K562 (cell line): ENCODE results near the gene ATP5PB. TPM values are rescaled to one million over a fixed set of nuclear protein-coding genes. Genes with fewer than 3 reads are reported as not detected.

Experiments
- ATAC-seq: fragments of 200-7000 bp; cut with Tn5 transposase; 3 replicates; pipeline ENCODE4 v1.9.1; 2020; ENCODE audit warnings: moderate library complexity
- BruUV-seq: library from RNA; stranded (reverse); fragments of 400-500 nt; replicated peaks from 2 replicates; lab custom pipeline; 2021; lab: Mats Ljungman, UMichigan
- CTCF ChIA-PET: fragments of 300-600 bp; formaldehyde crosslinking; extraction: SDS; loops from one replicate; lab custom pipeline; 2021; ENCODE audit warnings: low intra/inter-chr PET ratio; lab: Yijun Ruan, JAX
- POLR2A ChIA-PET: fragments of 300-600, 350-650 bp; sonication (Branson Sonifier 250); formaldehyde crosslinking; extraction: SDS; loops from one replicate; lab custom pipeline; 2021; ENCODE audit warnings: antibody characterized with exemption, inconsistent platforms; lab: Yijun Ruan, JAX
- DNase-seq, 4 experiments: peaks; one replicate each; pipeline versions ENCODE4 v3.0.0 to v3.0.0-alpha.2; 2011 to 2018; ENCODE audit warnings: low spot score in 3 of 4, mixed read lengths in 3 of 4; ENCODE audit errors: extremely low read depth in 1 of 4
- FAIRE-seq: peaks from 2 replicates; lab custom pipeline; 2011; peaks lifted over from hg19 to GRCh38; lab: Jason Lieb, UNC
- H2AFZ ChIP-seq: 2 replicates; pipeline ENCODE4 v1.6.0; 2011; ENCODE audit warnings: low read depth, low read length, control low read depth, inconsistent platforms
- H3K27ac ChIP-seq: fragments of 200-600 bp; 3 replicates; pipeline ENCODE4 v1.8.0; 2011; ENCODE audit warnings: low read depth, mild to moderate bottlenecking, control low read depth, inconsistent platforms, low read length, moderate library complexity, mixed read lengths; ENCODE audit errors: extremely low read depth
- H3K27me3 ChIP-seq, 2 experiments: fragments of 300-600 bp in 1 of 2; 2 replicates in 1 of 2; 3 replicates in 1 of 2; pipeline versions ENCODE4 v1.6.0 to v1.8.0; 2011; ENCODE audit warnings: inconsistent platforms in 2 of 2, low read length in 2 of 2, mild to moderate bottlenecking in 1 of 2, mixed read lengths in 1 of 2, moderate library complexity in 1 of 2; ENCODE audit not compliant: control insufficient read depth in 2 of 2, insufficient read depth in 2 of 2
- H3K36me3 ChIP-seq: fragments of 300-600 bp; 3 replicates; pipeline ENCODE4 v1.8.0; 2011; ENCODE audit warnings: mild to moderate bottlenecking, low read length, inconsistent platforms; ENCODE audit not compliant: control insufficient read depth, insufficient read depth
- H3K4me1 ChIP-seq, 2 experiments: fragments of 200-600 bp in 1 of 2; replicated peaks in 1 of 2; 2 replicates in 1 of 2; 3 replicates in 1 of 2; pipeline versions ENCODE4 v1.5.1 to v1.8.0; 2011; ENCODE audit warnings: inconsistent platforms in 2 of 2, low read length in 2 of 2, mild to moderate bottlenecking in 1 of 2, mixed read lengths in 1 of 2, moderate library complexity in 1 of 2; ENCODE audit not compliant: control insufficient read depth in 2 of 2, insufficient read depth in 2 of 2
- H3K4me2 ChIP-seq: 2 replicates; pipeline ENCODE4 v1.6.1; 2011; ENCODE audit warnings: low read length, control low read depth, inconsistent platforms, mixed read lengths; ENCODE audit not compliant: insufficient read depth
- H3K4me3 ChIP-seq: fragments of 200-600 bp; sonication (generic), shearing (Covaris generic); 2 replicates; pipeline ENCODE4 v1.5.1; 2016; ENCODE audit warnings: control low read depth, inconsistent platforms
- H3K79me2 ChIP-seq: fragments of 200-600 bp; 3 replicates; pipeline ENCODE4 v1.8.0; 2011; ENCODE audit warnings: low read length, inconsistent platforms; ENCODE audit not compliant: control insufficient read depth, insufficient read depth
- H3K9ac ChIP-seq, 2 experiments: 2 replicates each; pipeline versions ENCODE4 v1.6.0 to v1.6.1; 2011; ENCODE audit warnings: low read depth in 2 of 2, low read length in 2 of 2, control low read depth in 1 of 2, inconsistent platforms in 1 of 2, mild to moderate bottlenecking in 1 of 2, mixed read lengths in 1 of 2; ENCODE audit not compliant: insufficient read depth in 1 of 2
- H3K9me1 ChIP-seq: one replicate; pipeline ENCODE4 v1.6.0; 2011; ENCODE audit warnings: inconsistent platforms, mild to moderate bottlenecking, low read length, moderate library complexity; ENCODE audit not compliant: control insufficient read depth, insufficient read depth
- H3K9me3 ChIP-seq: replicated peaks from 2 replicates; pipeline ENCODE4 v1.5.1; 2011; ENCODE audit warnings: low read depth, low read length, inconsistent platforms; ENCODE audit not compliant: control insufficient read depth, insufficient read depth
- H4K20me1 ChIP-seq: replicated peaks from 2 replicates; pipeline ENCODE4 v1.6.1; 2011; ENCODE audit warnings: low read length, inconsistent platforms, mixed read lengths; ENCODE audit not compliant: control insufficient read depth, insufficient read depth
- ESRRA ChIP-seq: fragments of 450-650 bp; IDR thresholded peaks from 2 replicates; pipeline ENCODE4 v1.6.1; 2014; ENCODE audit warnings: low read depth, mild to moderate bottlenecking, moderate library complexity, borderline replicate concordance
- ETS1 ChIP-seq: conservative IDR thresholded peaks from 2 replicates; pipeline ENCODE4 v1.6.1; 2011; ENCODE audit warnings: low read depth, mild to moderate bottlenecking, low read length; ENCODE audit not compliant: control insufficient read depth
- PTTG1 ChIP-seq: fragments of 450-650 bp; IDR thresholded peaks from 2 replicates; pipeline ENCODE4 v1.6.1; 2016; ENCODE audit warnings: low read depth, mild to moderate bottlenecking, missing genetic modification characterization, missing compliant biosample characterization
- RBM25 ChIP-seq: fragments of 200-400 bp; formaldehyde crosslinking; IDR thresholded peaks from 2 replicates; pipeline ENCODE4 v1.6.1; 2018; ENCODE audit warnings: low read length, low read depth, moderate library complexity; ENCODE audit not compliant: severe bottlenecking
- SRF ChIP-seq, 2 experiments: fragments of 250-450, 450-650 bp in 1 of 2; sonication (Bioruptor Pico) in 1 of 2; sonication (generic) in 1 of 2; formaldehyde crosslinking; IDR thresholded peaks; 2 replicates each; pipeline versions ENCODE4 v1.5.0 to v1.5.1; 2020 to 2022; ENCODE audit warnings: mild to moderate bottlenecking in 1 of 2, missing genetic modification reagents in 1 of 2
- WGBS: fragments of 100-300 bp; shearing (Covaris generic); methylation state at CpG from one replicate; pipeline ENCODE4 v1.1.6; 2016; ENCODE audit warnings: low coverage, mixed read lengths; ENCODE audit not compliant: insufficient coverage; ENCODE audit errors: missing lambda C conversion rate; 5-methylcytosine and 5-hydroxymethylcytosine counted together
- in situ Hi-C: fragments of 300-500 bp; cut with MboI; formaldehyde crosslinking; loops from 4 replicates; pipeline ENCODE4 v1.15.0; 2018; ENCODE audit warnings: inconsistent platforms, mixed read lengths
- intact Hi-C: fragments of 100-400 bp; cut with micrococcal nuclease; formaldehyde crosslinking; loops from 2 replicates; pipeline ENCODE4 v1.14.2; 2022
- polyA plus RNA-seq, 8 experiments: library from polyadenylated mRNA; depleted of rRNA in 4 of 8; stranded (reverse) in 5 of 8; unstranded in 3 of 8; fragments of >200 nt; fragmentation: Nextera tagmentation in 2 of 8; fragmentation: Illumina TruSeq in 1 of 8; extraction: Ambion mirVana in 2 of 8; extraction: Trizol in 1 of 8; gene quantifications; 2 replicates each; pipeline versions ENCODE4 v1.2.1 to v1.2.3, GENCODE V29; 2011 to 2014; ENCODE audit warnings: inconsistent platforms in 1 of 8, missing spikeins in 1 of 8
- total RNA-seq, 7 experiments: library from RNA; depleted of rRNA in 6 of 7; stranded (reverse); fragments of >200 nt in 6 of 7; fragmentation: Illumina TruSeq in 2 of 7; extraction: Trizol in 2 of 7; gene quantifications; 2 replicates each; pipeline versions ENCODE4 v1.2.1 to v1.2.3, GENCODE V29; 2011 to 2021; ENCODE audit warnings: low replicate concordance in 1 of 7

ATP5PB gene
- total and polyA plus RNA-seq, 9 of the 15 experiments (the other 6 are each of a cell fraction or from before 2014, with no cell fraction given) = 651 to 2,735 (median 1,061) TPM

- intact Hi-C loops = no loop called here
- no peak for ATAC-seq
- Histone ChIP-seq H3K4me2 (no peak overlapping the region), H3K79me2 (no peaks in the 10 kb centered on the region), H3K4me1 (peaks cover 0 to 14% of the 10 kb centered on the region in 2 experiments; a peak in 3 of 5 replicates), H3K9me1 (no peaks in the 10 kb centered on the region), H3K27ac (no peak overlapping the region), H3K9me3 (no peaks in the 10 kb centered on the region), H3K9ac (no peak overlapping the region), H3K4me3 (no peak overlapping the region), H4K20me1 (no peaks in the 10 kb centered on the region; the same call in 1 of the 2 replicates), H3K27me3 (no peaks in the 10 kb centered on the region), H3K36me3 (peaks cover 8% of the 10 kb centered on the region; the same call in 2 of the 3 replicates), H2AFZ (no peak overlapping the region)
- BruUV-seq = no TSS peak
- FAIRE-seq = no peak
- WGBS = 48% methylated on average over 5 of the region's 5 CpGs
- in situ Hi-C loops = loop anchor here (25.0 kb wide), 1 partner anchor 862 kb away; no protein-coding TSS in a partner anchor
- ChIA-PET POLR2A (interaction anchor here (0.7 to 1.4 kb wide), 3 partner anchors 15 to 944 kb away, joined by 3 to 4 read pairs (median 4); no protein-coding TSS in a partner anchor), CTCF (no interaction called here)
- no peak for TF ChIP-seq RBM25
- no peak for TF ChIP-seq SRF (CRISPR knock-in tag; IDR thresholded peaks at IDR 0.05)
- no peak for TF ChIP-seq PTTG1 (tag)
- DNase-seq = no peak
Measured at GRCh38 chr1:111475701-111476100, 26.4 kb downstream of the ATP5PB start.

GRCh38 chr1:111476214-111476613 is 26.9 kb downstream of the ATP5PB start:
- in situ Hi-C loops (loop anchor here (25.0 kb wide), 1 partner anchor 861 kb away; no protein-coding TSS in a partner anchor), intact Hi-C loops (no loop called here)
- peaks cover 5% of the 10 kb centered on the region; the same call in 1 of the 3 replicates for H3K36me3 ChIP-seq
- no peaks in the 10 kb centered on the region; the same call in 1 of the 2 replicates for H4K20me1 ChIP-seq
- DNase-seq (no peak), ATAC-seq (no peak), FAIRE-seq (no peak)
- CTCF ChIA-PET = interaction anchor here (0.9 kb wide), 1 partner anchor 293 kb away, joined by 3 read pairs; no protein-coding TSS in a partner anchor
- BruUV-seq = no TSS peak
- no peak overlapping the region for H2AFZ ChIP-seq
- peaks cover 0 to 14% of the 10 kb centered on the region in 2 experiments; a peak in 3 of 5 replicates for H3K4me1 ChIP-seq
- no peaks in the 10 kb centered on the region for H3K27me3 ChIP-seq
- TF ChIP-seq ESRRA (peak; percentile 35; the same call in 1 of the 2 replicates), ETS1 (no peak)
- POLR2A ChIA-PET = interaction anchor here (0.7 to 1.4 kb wide), 6 partner anchors 8 to 944 kb away, joined by 3 to 5 read pairs (median 4); no protein-coding TSS in a partner anchor
- no peaks in the 10 kb centered on the region for H3K79me2 ChIP-seq
- no peak overlapping the region for H3K4me2 ChIP-seq
- no peak overlapping the region for H3K4me3 ChIP-seq
- no peaks in the 10 kb centered on the region for H3K9me3 ChIP-seq
- no peak overlapping the region for H3K9ac ChIP-seq
- no peaks in the 10 kb centered on the region for H3K9me1 ChIP-seq
- no peak overlapping the region for H3K27ac ChIP-seq
